ENCODE results near the gene LINGO4.
"Not testable (repeated sequence)": the region's sequence is repeated elsewhere in the genome, so short reads cannot be mapped to it uniquely, and the experiment has no call there.

DNA sequence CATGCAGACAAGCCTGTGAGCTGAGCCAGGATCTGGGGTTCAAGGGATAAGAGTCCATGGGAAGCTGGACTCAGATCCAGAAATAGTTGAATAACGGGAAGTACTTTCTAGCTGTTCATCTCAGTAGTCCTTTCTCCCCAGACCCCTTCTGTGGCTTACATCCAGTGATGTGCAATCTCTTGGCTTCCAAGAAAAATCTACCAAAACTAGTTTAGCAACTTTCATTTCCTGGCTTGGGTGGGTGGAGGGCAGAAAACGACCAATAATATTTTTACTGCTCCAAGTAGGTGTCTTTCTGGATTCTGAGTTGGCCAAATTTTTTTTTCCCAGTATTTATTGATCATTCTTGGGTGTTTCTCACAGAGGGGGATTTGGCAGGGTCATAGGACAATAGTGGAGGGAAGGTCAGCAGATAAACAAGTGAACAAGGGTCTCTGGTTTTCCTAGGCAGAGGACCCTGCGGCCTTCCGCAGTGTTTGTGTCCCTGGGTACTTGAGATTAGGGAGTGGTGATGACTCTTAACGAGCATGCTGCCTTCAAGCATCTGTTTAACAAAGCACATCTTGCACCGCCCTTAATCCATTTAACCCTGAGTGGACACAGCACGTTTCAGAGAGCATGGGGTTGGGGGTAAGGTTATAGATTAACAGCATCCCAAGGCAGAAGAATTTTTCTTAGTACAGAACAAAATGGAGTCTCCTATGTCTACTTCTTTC, 36.7 kb downstream of the LINGO4 start:
- TF ChIP-seq, protein P1, sequence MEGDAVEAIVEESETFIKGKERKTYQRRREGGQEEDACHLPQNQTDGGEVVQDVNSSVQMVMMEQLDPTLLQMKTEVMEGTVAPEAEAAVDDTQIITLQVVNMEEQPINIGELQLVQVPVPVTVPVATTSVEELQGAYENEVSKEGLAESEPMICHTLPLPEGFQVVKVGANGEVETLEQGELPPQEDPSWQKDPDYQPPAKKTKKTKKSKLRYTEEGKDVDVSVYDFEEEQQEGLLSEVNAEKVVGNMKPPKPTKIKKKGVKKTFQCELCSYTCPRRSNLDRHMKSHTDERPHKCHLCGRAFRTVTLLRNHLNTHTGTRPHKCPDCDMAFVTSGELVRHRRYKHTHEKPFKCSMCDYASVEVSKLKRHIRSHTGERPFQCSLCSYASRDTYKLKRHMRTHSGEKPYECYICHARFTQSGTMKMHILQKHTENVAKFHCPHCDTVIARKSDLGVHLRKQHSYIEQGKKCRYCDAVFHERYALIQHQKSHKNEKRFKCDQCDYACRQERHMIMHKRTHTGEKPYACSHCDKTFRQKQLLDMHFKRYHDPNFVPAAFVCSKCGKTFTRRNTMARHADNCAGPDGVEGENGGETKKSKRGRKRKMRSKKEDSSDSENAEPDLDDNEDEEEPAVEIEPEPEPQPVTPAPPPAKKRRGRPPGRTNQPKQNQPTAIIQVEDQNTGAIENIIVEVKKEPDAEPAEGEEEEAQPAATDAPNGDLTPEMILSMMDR (conservative IDR thresholded peaks at IDR 0.05 in 1 of 2, IDR thresholded peaks at IDR 0.05 in 1 of 2; ENCODE audit: low read depth in 1 of 2, low read length in 2 of 2), result not testable (repeated sequence)
- TF ChIP-seq EZH2 (IDR thresholded peaks at IDR 0.05; ENCODE audit: low read length, missing control alignments), result not testable (repeated sequence)
